ENCODE results near the gene ZSCAN12.
"Not testable (repeated sequence)": the region's sequence is repeated elsewhere in the genome, so short reads cannot be mapped to it uniquely, and the experiment has no call there.

ZSCAN12 gene

DNA sequence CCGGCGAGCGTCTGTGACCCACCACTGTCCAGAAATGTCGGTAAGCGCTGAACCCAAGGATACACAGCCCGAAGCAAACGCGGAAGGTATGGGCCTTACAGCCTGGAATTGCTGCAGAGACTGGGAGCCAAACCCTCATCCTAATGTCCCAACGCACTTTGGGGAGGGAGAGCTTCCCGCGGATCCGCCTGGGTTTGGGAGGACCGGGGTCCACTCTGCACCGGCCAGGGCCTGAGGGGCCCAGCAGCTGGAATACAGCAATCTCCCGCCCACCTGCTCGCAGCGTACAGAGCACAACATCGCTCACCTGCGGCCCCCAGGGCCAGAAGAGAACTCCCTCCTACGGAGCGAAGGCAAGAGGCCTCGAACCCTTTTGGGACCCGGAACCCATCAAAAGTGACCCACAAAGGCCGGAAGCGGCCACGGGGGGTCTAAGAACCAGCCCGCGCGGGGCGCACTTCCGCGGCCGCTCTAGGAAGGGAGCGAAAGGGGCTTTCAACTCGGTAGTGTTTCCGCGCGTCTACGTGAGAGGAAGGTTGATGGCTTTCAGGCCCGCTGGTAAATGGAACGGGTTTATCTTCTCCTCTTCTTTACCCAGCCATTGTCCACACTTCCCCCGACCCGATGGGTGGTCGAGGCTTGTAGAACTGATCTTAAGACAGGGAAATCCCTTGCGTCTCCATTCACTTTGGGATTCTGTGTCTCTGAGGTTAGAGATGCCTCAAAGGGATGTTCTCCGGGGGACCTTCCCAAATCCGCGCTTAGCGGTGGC is at the start of gene ZSCAN12:
Gene ZSCAN12, minus strand, starts transcription at position 398 of the 772 bp plus-strand sequence. CDS start 1,342 bp downstream, outside the sequence.
- DNase-seq: peak; percentile 90
- H3K4me1 Mint-ChIP-seq (ENCODE audit: low read depth): peaks cover 43% of the 10 kb centered on the region
- peaks cover 53% of the 10 kb centered on the region for H3K36me3 Mint-ChIP-seq (ENCODE audit: low read depth)

DNA sequence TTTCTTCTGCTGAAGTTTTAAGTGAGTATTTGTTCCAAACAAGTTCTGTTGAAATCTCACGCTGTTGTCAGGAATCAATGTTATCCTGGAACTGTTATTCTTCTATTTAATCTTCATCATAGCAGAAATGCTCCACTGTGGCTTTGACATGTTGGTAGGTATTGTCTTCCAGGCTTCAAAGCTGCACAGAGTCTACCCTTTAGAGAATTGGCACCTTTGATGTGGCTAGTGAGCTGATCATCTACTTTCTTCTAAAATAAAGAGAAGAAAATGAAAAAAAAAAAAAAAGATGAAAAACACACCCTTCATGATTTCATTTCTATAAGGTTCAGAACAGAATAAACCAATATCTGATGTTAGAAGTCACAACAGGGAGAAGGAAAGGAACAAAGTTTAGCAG is 49.5 kb upstream of the ZSCAN12 start:
- H3K36me3 Mint-ChIP-seq (ENCODE audit: low read depth): no peaks in the 10 kb centered on the region
- H3K4me3 Mint-ChIP-seq: no peak overlapping the region
- H3K27ac Mint-ChIP-seq: no peak overlapping the region
- H3K9me3 Mint-ChIP-seq: peaks cover 7% of the 10 kb centered on the region
- no peak for DNase-seq
- peaks cover 21% of the 10 kb centered on the region for H3K4me1 Mint-ChIP-seq (ENCODE audit: low read depth)
- H3K27me3 Mint-ChIP-seq: peaks cover 34% of the 10 kb centered on the region

More for the DNA sequence above, at the start of gene ZSCAN12:
- no peaks in the 10 kb centered on the region for H3K9me3 Mint-ChIP-seq
- peak within 1 kb of the TSS; percentile 95 for H3K27ac Mint-ChIP-seq
- H3K27me3 Mint-ChIP-seq: peaks cover 38% of the 10 kb centered on the region
- H3K4me3 Mint-ChIP-seq: peak within 1 kb of the TSS; percentile 96

GRCh38 chr6:28447512-28447906 is 48.0 kb upstream of the ZSCAN12 start:
- DNase-seq; H3K27ac Mint-ChIP-seq; H3K36me3 Mint-ChIP-seq (ENCODE audit: low read depth): not testable (repeated sequence)
- peaks cover 35% of the 10 kb centered on the region for H3K27me3 Mint-ChIP-seq
- H3K4me1 Mint-ChIP-seq (ENCODE audit: low read depth): peaks cover 35% of the 10 kb centered on the region
- peaks cover 10% of the 10 kb centered on the region for H3K9me3 Mint-ChIP-seq
- H3K4me3 Mint-ChIP-seq: peak overlapping the region; percentile 81

GRCh38 chr6:28446818-28447511 is 47.4 kb upstream of the ZSCAN12 start:
- H3K4me1 Mint-ChIP-seq (ENCODE audit: low read depth): peaks cover 38% of the 10 kb centered on the region
- DNase-seq: no peak
- peak overlapping the region; percentile 81 for H3K4me3 Mint-ChIP-seq
- peaks cover 38% of the 10 kb centered on the region for H3K27me3 Mint-ChIP-seq
- H3K27ac Mint-ChIP-seq: peak overlapping the region; percentile 30
- H3K36me3 Mint-ChIP-seq (ENCODE audit: low read depth): peaks cover 2% of the 10 kb centered on the region
- H3K9me3 Mint-ChIP-seq: peaks cover 10% of the 10 kb centered on the region

- H3K27ac Mint-ChIP-seq; H3K36me3 Mint-ChIP-seq (ENCODE audit: low read depth); DNase-seq: not testable (repeated sequence)
- H3K4me1 Mint-ChIP-seq (ENCODE audit: low read depth): peaks cover 38% of the 10 kb centered on the region
- peaks cover 10% of the 10 kb centered on the region for H3K9me3 Mint-ChIP-seq
- peaks cover 35% of the 10 kb centered on the region for H3K27me3 Mint-ChIP-seq
- peak overlapping the region; percentile 11 for H3K4me3 Mint-ChIP-seq
Observed at GRCh38 chr6:28444759-28445158, 45.2 kb upstream of the ZSCAN12 start.

GRCh38 chr6:28443112-28443773 is 43.7 kb upstream of the ZSCAN12 start, which contains the start of gene ZSCAN23:
Gene ZSCAN23, minus strand, starts transcription at chr6:28443491. Its CDS starts 7,225 bp downstream, at chr6:28436266.
- Mint-ChIP-seq H3K27me3 (peaks cover 38% of the 10 kb centered on the region), H3K4me1 (ENCODE audit: low read depth) (peaks cover 32% of the 10 kb centered on the region), H3K4me3 (peak within 1 kb of the TSS; percentile 97), H3K27ac (peak within 1 kb of the TSS; percentile 93), H3K9me3 (peaks cover 10% of the 10 kb centered on the region), H3K36me3 (ENCODE audit: low read depth) (peaks cover 2% of the 10 kb centered on the region)
- DNase-seq: peak; percentile 86

- Mint-ChIP-seq H3K4me1 (ENCODE audit: low read depth) (peaks cover 32% of the 10 kb centered on the region), H3K27me3 (peaks cover 34% of the 10 kb centered on the region), H3K4me3 (peak overlapping the region; percentile 97), H3K27ac (no peak overlapping the region), H3K36me3 (ENCODE audit: low read depth) (peaks cover 2% of the 10 kb centered on the region), H3K9me3 (peaks cover 10% of the 10 kb centered on the region)
- DNase-seq: no peak
Observed at GRCh38 chr6:28442586-28442985, 43.0 kb upstream of the ZSCAN12 start.

DNA sequence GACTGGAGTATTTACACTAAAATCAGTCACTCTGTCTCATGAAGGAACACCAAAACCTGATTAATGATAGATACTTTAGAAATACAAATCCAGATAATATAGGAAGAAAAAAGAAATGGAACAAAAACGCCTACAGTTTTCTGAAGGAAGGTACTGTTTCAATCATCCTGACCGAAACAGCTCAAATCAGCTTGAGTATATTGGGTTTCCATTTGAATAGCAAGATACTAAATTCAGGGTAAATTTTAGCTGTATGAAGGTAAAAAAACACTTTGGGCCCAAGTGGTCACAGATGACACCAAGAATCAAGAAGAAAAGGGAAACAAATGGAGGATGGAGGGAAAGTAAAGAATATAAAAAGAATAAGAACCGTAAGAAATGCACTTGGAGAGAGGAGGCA is 36.9 kb upstream of the ZSCAN12 start:
- Mint-ChIP-seq H3K36me3 (ENCODE audit: low read depth) (peaks cover 2% of the 10 kb centered on the region), H3K4me1 (ENCODE audit: low read depth) (peaks cover 6% of the 10 kb centered on the region), H3K9me3 (no peaks in the 10 kb centered on the region), H3K27me3 (peaks cover 6% of the 10 kb centered on the region), H3K27ac (no peak overlapping the region), H3K4me3 (no peak overlapping the region)
- DNase-seq: no peak

GRCh38 chr6:28433119-28433518 is 33.6 kb upstream of the ZSCAN12 start:
- H3K36me3 Mint-ChIP-seq (ENCODE audit: low read depth): peaks cover 2% of the 10 kb centered on the region
- no peak for DNase-seq
- H3K27me3 Mint-ChIP-seq: peaks cover 13% of the 10 kb centered on the region
- H3K27ac Mint-ChIP-seq: no peak overlapping the region
- no peaks in the 10 kb centered on the region for H3K9me3 Mint-ChIP-seq
- no peak overlapping the region for H3K4me3 Mint-ChIP-seq
- H3K4me1 Mint-ChIP-seq (ENCODE audit: low read depth): peaks cover 6% of the 10 kb centered on the region

GRCh38 chr6:28429781-28430180 is 30.2 kb upstream of the ZSCAN12 start:
- peaks cover 1% of the 10 kb centered on the region for H3K36me3 Mint-ChIP-seq (ENCODE audit: low read depth)
- peaks cover 10% of the 10 kb centered on the region for H3K27me3 Mint-ChIP-seq
- no peaks in the 10 kb centered on the region for H3K9me3 Mint-ChIP-seq
- DNase-seq: no peak
- H3K27ac Mint-ChIP-seq: no peak overlapping the region
- no peak overlapping the region for H3K4me3 Mint-ChIP-seq
- H3K4me1 Mint-ChIP-seq (ENCODE audit: low read depth): peaks cover 15% of the 10 kb centered on the region

DNA sequence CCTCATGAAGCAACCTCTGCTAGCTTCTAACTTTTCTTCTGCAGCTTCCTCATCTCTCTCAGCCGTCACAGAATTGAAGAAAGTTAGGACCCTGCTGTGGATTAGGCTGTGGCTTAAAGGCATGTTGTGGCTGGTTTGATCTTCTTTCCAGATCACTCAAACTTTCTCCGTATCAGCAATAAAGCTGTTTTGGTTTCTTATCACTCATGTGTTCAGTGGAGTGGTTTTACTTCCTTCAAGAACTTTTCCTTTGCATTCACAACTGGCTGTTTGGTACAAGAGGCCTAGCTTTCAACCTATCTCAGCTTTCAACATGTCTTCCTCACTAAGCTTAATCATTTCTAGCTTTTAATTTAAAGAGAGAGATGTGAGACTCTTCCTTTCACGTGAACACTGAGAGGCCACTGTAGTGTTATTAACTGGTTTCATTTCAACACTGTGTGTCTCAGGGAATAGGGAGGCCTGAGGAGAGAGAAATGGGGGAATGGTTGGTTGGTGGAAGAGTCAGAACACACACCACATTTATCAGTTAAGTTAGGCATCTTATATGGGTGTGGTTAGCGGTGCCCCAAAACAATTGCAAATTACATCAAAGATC is 26.5 kb upstream of the ZSCAN12 start:
- H3K9me3 Mint-ChIP-seq: no peaks in the 10 kb centered on the region
- peak overlapping the region; percentile 63 for H3K27ac Mint-ChIP-seq
- H3K27me3 Mint-ChIP-seq: peaks cover 22% of the 10 kb centered on the region
- H3K4me1 Mint-ChIP-seq (ENCODE audit: low read depth): peaks cover 21% of the 10 kb centered on the region
- H3K4me3 Mint-ChIP-seq: no peak overlapping the region
- peaks cover 1% of the 10 kb centered on the region for H3K36me3 Mint-ChIP-seq (ENCODE audit: low read depth)
- DNase-seq: no peak

GRCh38 chr6:28424163-28424562 is 24.6 kb upstream of the ZSCAN12 start:
- Mint-ChIP-seq H3K27me3 (peaks cover 15% of the 10 kb centered on the region), H3K4me3 (no peak overlapping the region), H3K36me3 (ENCODE audit: low read depth) (peaks cover 1% of the 10 kb centered on the region), H3K9me3 (no peaks in the 10 kb centered on the region), H3K27ac (no peak overlapping the region), H3K4me1 (ENCODE audit: low read depth) (peaks cover 21% of the 10 kb centered on the region)
- DNase-seq: no peak

GRCh38 chr6:28423546-28423945 is 24.0 kb upstream of the ZSCAN12 start:
- Mint-ChIP-seq H3K4me1 (ENCODE audit: low read depth) (peaks cover 21% of the 10 kb centered on the region), H3K36me3 (ENCODE audit: low read depth) (peaks cover 1% of the 10 kb centered on the region), H3K9me3 (no peaks in the 10 kb centered on the region), H3K4me3 (no peak overlapping the region), H3K27ac (no peak overlapping the region), H3K27me3 (peaks cover 15% of the 10 kb centered on the region)
- no peak for DNase-seq

DNA sequence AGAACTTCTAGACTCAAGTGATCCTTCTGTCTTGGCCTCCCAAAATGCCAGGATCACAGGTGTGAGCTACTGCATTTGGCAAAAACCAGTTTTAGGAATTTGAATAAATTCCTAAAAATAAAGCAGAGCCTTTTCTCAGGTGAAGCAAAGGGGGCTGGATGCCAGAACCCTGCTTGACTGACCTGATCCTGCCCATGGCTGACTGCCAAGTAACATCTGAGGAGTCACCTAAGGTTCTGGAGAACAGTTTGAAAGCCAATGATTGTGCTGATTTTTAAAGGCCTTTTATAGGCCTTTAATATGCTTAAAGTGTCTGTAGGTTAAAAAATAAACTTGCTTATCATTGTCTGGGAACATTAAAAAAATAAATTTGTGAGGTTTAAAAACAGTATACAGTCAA is 14.1 kb upstream of the ZSCAN12 start:
- no peak for DNase-seq
- peaks cover 34% of the 10 kb centered on the region for H3K27me3 Mint-ChIP-seq
- H3K27ac Mint-ChIP-seq: no peak overlapping the region
- H3K36me3 Mint-ChIP-seq (ENCODE audit: low read depth): no peaks in the 10 kb centered on the region
- H3K4me3 Mint-ChIP-seq: no peak overlapping the region
- H3K4me1 Mint-ChIP-seq (ENCODE audit: low read depth): peaks cover 2% of the 10 kb centered on the region
- H3K9me3 Mint-ChIP-seq: no peaks in the 10 kb centered on the region

Data from activated T-cell treated with anti-CD3 and anti-CD28 coated beads, Interleukin-2, amount 50 U/mL, for 24 hours (primary cell).